KMS-11 (cell line): ENCODE data around the gene BSDC1.

Source experiments
- H2AFZ ChIP-seq: fragments of 200-600 bp; sonication (generic); 2 replicates; pipeline ENCODE4 v1.6.1; 2016; ENCODE audit warnings: antibody characterized with exemption, mixed run types, low read depth
- H3K27ac ChIP-seq: fragments of 200-600 bp; sonication (generic); 2 replicates; pipeline ENCODE4 v1.6.1; 2016; ENCODE audit warnings: mild to moderate bottlenecking, mixed run types
- H3K27me3 ChIP-seq: fragments of 200-600 bp; sonication (generic); 2 replicates; pipeline ENCODE4 v1.6.1; 2017; ENCODE audit warnings: mild to moderate bottlenecking, low read depth, mixed run types, moderate library complexity; ENCODE audit not compliant: insufficient read depth
- H3K36me3 ChIP-seq: fragments of 200-600 bp; sonication (generic); 2 replicates; pipeline ENCODE4 v1.6.1; 2017; ENCODE audit warnings: mild to moderate bottlenecking, mixed run types; ENCODE audit not compliant: insufficient read depth
- H3K4me1 ChIP-seq: fragments of 200-600 bp; sonication (generic); 2 replicates; pipeline ENCODE4 v1.6.1; 2016; ENCODE audit warnings: mild to moderate bottlenecking, low read depth, mixed run types; ENCODE audit not compliant: poor library complexity, severe bottlenecking
- H3K4me2 ChIP-seq: fragments of 200-600 bp; sonication (generic); 2 replicates; pipeline ENCODE4 v1.7.0; 2016; ENCODE audit warnings: mild to moderate bottlenecking, mixed run types
- H3K4me3 ChIP-seq: fragments of 200-600 bp; sonication (generic); IDR thresholded peaks from 2 replicates; pipeline ENCODE4 v1.6.1; 2017; ENCODE audit warnings: low read depth, low read length, mixed read lengths; ENCODE audit not compliant: insufficient read depth
- H3K79me2 ChIP-seq: fragments of 200-600 bp; sonication (generic); 2 replicates; pipeline ENCODE4 v1.6.1; 2016; ENCODE audit warnings: low read depth, mixed run types; ENCODE audit not compliant: insufficient read depth
- H3K9ac ChIP-seq: fragments of 200-600 bp; sonication (generic); 2 replicates; pipeline ENCODE4 v1.6.1; 2016; ENCODE audit warnings: mild to moderate bottlenecking, mixed run types
- H4K20me1 ChIP-seq: fragments of 200-600 bp; sonication (generic); 2 replicates; pipeline ENCODE4 v1.6.1; 2016; ENCODE audit warnings: mild to moderate bottlenecking, mixed run types; ENCODE audit not compliant: insufficient read depth
- TF ChIP-seq, protein P1 (sequence below): fragments of 200-600 bp; sonication (generic); conservative IDR thresholded peaks from 2 replicates; pipeline ENCODE4 v1.6.1; 2017; ENCODE audit warnings: low read depth, mild to moderate bottlenecking, antibody characterized with exemption, low read length, moderate library complexity, mixed read lengths

Gene BSDC1

DNA sequence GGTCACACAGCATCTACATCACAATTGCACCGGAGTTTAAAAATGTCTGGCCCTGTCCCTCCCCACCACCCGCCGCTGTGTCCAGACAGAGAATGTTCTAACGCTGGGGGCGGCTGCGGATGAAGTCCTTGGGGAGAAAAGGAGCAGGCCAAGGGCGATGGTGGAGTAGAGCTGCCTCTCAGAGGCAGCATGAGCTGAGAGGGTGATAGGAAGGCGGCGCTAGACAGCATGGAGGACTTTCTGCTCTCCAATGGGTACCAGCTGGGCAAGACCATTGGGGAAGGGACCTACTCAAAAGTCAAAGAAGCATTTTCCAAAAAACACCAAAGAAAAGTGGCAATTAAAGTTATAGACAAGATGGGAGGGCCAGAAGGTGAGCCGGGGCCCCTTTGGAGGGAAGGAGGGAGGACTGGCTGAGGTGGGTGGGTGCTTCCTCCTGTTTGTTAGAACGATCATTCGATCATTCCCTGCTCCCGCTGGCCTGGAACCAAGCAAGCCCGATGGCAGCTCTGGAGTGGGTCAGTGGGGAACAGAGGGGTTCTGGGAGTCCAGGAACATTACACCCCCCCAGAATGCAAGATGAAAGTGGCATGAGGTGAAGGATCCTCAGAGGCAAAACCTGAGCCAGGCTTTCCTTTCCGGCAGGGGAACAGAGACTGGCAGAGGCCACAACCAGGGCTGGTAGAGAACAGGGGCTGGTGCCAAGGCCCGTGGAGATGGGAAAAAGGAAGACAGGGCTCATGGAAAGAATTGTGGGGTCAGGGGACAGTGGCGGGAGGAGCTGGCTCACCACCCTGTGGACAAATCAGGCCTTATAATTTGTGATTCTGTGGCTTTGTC lies 31.5 kb downstream of the BSDC1 start, which contains the start of the genes FAM229A and TSSK3:
Gene FAM229A (minus strand): TSS at position 12 of the 840 bp plus-strand sequence. CDS start 394 bp downstream, outside the sequence.
Gene TSSK3 (plus strand): TSS at position 66 of the 840 bp plus-strand sequence. CDS start 163 bp downstream, at position 229.
- no peaks in the 10 kb centered on the region for H3K4me1 ChIP-seq
- H3K4me3 ChIP-seq: no peak within 1 kb of the TSS
- H3K9ac ChIP-seq: no peak within 1 kb of the TSS
- no peaks in the 10 kb centered on the region for H3K36me3 ChIP-seq
- no peaks in the 10 kb centered on the region for H3K79me2 ChIP-seq
- no peaks in the 10 kb centered on the region for H3K27me3 ChIP-seq
- no peak within 1 kb of the TSS for H3K27ac ChIP-seq
- H4K20me1 ChIP-seq: no peaks in the 10 kb centered on the region
- TF ChIP-seq, protein P1, sequence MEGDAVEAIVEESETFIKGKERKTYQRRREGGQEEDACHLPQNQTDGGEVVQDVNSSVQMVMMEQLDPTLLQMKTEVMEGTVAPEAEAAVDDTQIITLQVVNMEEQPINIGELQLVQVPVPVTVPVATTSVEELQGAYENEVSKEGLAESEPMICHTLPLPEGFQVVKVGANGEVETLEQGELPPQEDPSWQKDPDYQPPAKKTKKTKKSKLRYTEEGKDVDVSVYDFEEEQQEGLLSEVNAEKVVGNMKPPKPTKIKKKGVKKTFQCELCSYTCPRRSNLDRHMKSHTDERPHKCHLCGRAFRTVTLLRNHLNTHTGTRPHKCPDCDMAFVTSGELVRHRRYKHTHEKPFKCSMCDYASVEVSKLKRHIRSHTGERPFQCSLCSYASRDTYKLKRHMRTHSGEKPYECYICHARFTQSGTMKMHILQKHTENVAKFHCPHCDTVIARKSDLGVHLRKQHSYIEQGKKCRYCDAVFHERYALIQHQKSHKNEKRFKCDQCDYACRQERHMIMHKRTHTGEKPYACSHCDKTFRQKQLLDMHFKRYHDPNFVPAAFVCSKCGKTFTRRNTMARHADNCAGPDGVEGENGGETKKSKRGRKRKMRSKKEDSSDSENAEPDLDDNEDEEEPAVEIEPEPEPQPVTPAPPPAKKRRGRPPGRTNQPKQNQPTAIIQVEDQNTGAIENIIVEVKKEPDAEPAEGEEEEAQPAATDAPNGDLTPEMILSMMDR: no peak
- no peak within 1 kb of the TSS for H2AFZ ChIP-seq
- H3K4me2 ChIP-seq: no peak within 1 kb of the TSS

DNA sequence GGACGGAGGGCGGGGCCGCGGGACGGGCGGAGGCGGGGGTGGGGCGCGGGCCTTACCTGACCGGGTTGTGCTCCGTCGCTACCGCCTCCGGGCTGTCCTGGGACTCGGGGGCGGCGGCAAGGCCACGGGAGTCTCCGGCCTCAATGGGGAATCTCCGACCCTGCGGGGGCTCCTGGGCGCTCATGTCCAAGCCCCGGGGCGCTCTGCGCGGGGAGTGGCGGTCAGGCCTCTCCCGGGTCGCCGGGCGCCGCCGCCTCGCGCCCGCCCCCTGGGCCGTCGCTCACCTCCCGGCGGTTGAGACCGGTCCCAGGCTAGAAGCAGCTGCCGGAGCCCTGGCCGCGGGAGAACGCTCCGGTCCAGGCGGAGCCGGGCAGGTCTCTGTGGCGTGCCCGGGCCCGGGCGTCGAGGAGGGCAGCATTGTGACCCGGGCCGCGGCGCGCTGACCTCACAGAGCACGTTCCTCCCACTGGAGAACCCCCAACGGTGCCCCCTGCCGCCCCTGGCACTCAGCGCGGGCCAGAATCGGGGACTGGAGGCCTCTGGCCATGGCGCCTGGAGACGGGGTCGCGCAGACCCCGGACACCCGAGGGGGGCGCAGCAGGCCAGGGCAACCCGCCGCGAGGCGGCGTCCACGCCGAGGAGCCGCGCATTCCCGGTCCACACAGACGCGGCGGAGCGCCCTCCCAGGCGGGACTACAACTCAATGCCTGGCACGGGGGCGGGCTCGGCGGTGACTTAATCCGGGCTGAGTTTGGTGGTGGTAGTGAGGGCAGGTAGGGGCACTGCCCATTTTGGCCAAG lies 32.4 kb downstream of the BSDC1 start:
- Histone ChIP-seq H2AFZ (no peak overlapping the region), H3K36me3 (no peaks in the 10 kb centered on the region), H3K4me2 (no peak overlapping the region), H3K9ac (no peak overlapping the region), H3K4me1 (no peaks in the 10 kb centered on the region), H3K79me2 (no peaks in the 10 kb centered on the region), H3K27me3 (no peaks in the 10 kb centered on the region), H3K4me3 (no peak overlapping the region), H4K20me1 (no peaks in the 10 kb centered on the region), H3K27ac (no peak overlapping the region)
- TF ChIP-seq, protein P1: no peak

DNA sequence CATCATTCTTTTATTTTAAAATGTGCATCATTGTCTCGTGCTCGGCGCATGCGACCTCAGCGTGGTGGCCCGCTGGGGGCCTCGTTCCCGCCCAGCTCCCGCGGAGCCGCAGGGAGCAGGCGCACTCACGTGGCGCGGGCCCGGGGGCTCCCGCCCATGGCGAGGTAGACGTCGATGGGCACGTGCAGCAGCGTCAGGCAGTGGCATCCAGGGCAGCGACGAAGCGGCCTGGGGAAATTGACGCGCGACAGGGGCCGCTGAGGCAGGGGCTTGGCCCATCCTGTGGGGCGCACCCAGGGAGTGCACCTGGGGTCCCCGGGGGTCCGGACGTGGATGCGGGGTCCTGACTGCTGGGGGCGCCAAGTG lies 33.0 kb downstream of the BSDC1 start:
- H4K20me1 ChIP-seq: no peaks in the 10 kb centered on the region
- TF ChIP-seq, protein P1: no peak
- H3K9ac ChIP-seq: no peak overlapping the region
- H3K27ac ChIP-seq: no peak overlapping the region
- no peak overlapping the region for H3K4me3 ChIP-seq
- no peaks in the 10 kb centered on the region for H3K27me3 ChIP-seq
- H2AFZ ChIP-seq: no peak overlapping the region
- no peaks in the 10 kb centered on the region for H3K79me2 ChIP-seq
- no peaks in the 10 kb centered on the region for H3K36me3 ChIP-seq
- no peaks in the 10 kb centered on the region for H3K4me1 ChIP-seq
- no peak overlapping the region for H3K4me2 ChIP-seq

DNA sequence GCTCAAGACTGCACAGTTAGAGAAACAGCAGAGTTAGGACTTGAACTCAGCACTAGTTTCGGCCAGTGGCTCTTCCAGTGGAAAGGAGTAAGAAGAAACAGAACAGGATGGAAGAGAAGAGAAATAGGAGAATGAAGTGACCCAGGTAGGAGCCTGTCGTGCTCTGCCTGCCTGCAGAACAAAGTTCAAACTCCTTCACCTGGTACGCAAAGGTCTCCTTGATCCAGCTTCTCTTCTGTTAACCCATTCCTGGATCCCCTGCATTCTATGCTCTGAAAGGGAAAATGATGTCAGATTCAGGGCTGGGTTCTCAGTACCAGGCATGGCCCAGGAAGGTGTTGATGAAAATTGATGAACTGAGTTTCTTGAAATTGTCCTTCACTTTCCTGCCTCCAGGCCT lies 35.8 kb downstream of the BSDC1 start:
- Histone ChIP-seq H3K4me3 (no peak overlapping the region), H3K79me2 (no peaks in the 10 kb centered on the region), H3K4me2 (no peak overlapping the region), H3K36me3 (no peaks in the 10 kb centered on the region), H3K27me3 (no peaks in the 10 kb centered on the region), H3K4me1 (no peaks in the 10 kb centered on the region), H2AFZ (no peak overlapping the region), H3K27ac (no peak overlapping the region), H4K20me1 (no peaks in the 10 kb centered on the region), H3K9ac (no peak overlapping the region)
- TF ChIP-seq, protein P1: no peak
